Mucosa of stomach (tissue), 1 donor: ENCODE data around the gene CDC42SE2.
"Not testable (repeated sequence)": the region's sequence is repeated elsewhere in the genome, so short reads cannot be mapped to it uniquely, and the experiment has no call there.

Experiments used
- H3K27me3 ChIP-seq: one replicate; pipeline ENCODE4 v1.7.0; 2013; ENCODE audit warnings: mild to moderate bottlenecking, low read length; ENCODE audit not compliant: control insufficient read depth, insufficient read depth
- H3K36me3 ChIP-seq: one replicate; pipeline ENCODE4 v1.7.0; 2013; ENCODE audit warnings: low read length; ENCODE audit not compliant: control insufficient read depth, insufficient read depth
- H3K4me1 ChIP-seq: one replicate; pipeline ENCODE4 v1.7.0; 2013; ENCODE audit warnings: mild to moderate bottlenecking, low read length; ENCODE audit not compliant: control insufficient read depth, insufficient read depth
- H3K4me3 ChIP-seq: one replicate; pipeline ENCODE4 v1.7.0; 2013; ENCODE audit warnings: low read length
- H3K9ac ChIP-seq: one replicate; pipeline ENCODE4 v1.7.0; 2013; ENCODE audit warnings: mild to moderate bottlenecking, low read length, moderate library complexity
- H3K9me3 ChIP-seq: one replicate; pipeline ENCODE4 v1.7.0; 2013; ENCODE audit warnings: mild to moderate bottlenecking, low read length, moderate library complexity; ENCODE audit not compliant: control insufficient read depth
- donor health status: Pancreatic carcinoma.

Gene CDC42SE2

GRCh38 chr5:131366428-131366827, 102.6 kb downstream of the CDC42SE2 start:
- no peaks in the 10 kb centered on the region for H3K4me1 ChIP-seq
- no peaks in the 10 kb centered on the region for H3K9me3 ChIP-seq
- H3K27me3 ChIP-seq, result no peaks in the 10 kb centered on the region
- H3K36me3 ChIP-seq, result no peaks in the 10 kb centered on the region
- H3K9ac ChIP-seq, result no peak overlapping the region
- H3K4me3 ChIP-seq, result no peak overlapping the region

- Histone ChIP-seq H3K36me3 (no peaks in the 10 kb centered on the region), H3K9ac (no peak overlapping the region), H3K4me3 (no peak overlapping the region), H3K9me3 (no peaks in the 10 kb centered on the region), H3K27me3 (no peaks in the 10 kb centered on the region), H3K4me1 (no peaks in the 10 kb centered on the region)
Observed at GRCh38 chr5:131367219-131367860, 103.5 kb downstream of the CDC42SE2 start.

GRCh38 chr5:131368866-131369265, 105.0 kb downstream of the CDC42SE2 start:
- H3K9me3 ChIP-seq, result no peaks in the 10 kb centered on the region
- H3K9ac ChIP-seq, result no peak overlapping the region
- no peaks in the 10 kb centered on the region for H3K36me3 ChIP-seq
- H3K27me3 ChIP-seq, result no peaks in the 10 kb centered on the region
- no peaks in the 10 kb centered on the region for H3K4me1 ChIP-seq
- no peak overlapping the region for H3K4me3 ChIP-seq

- no peaks in the 10 kb centered on the region for H3K4me1 ChIP-seq
- no peak overlapping the region for H3K9ac ChIP-seq
- H3K27me3 ChIP-seq, result no peaks in the 10 kb centered on the region
- no peak overlapping the region for H3K4me3 ChIP-seq
- H3K9me3 ChIP-seq, result no peaks in the 10 kb centered on the region
- H3K36me3 ChIP-seq, result no peaks in the 10 kb centered on the region
Observed at GRCh38 chr5:131369558-131369957, 105.7 kb downstream of the CDC42SE2 start.

- H3K9ac ChIP-seq, result no peak overlapping the region
- H3K9me3 ChIP-seq, result no peaks in the 10 kb centered on the region
Observed at GRCh38 chr5:131371835-131372234, 108.0 kb downstream of the CDC42SE2 start.

GRCh38 chr5:131373265-131373664, 109.4 kb downstream of the CDC42SE2 start:
- Histone ChIP-seq H3K4me1 (peaks cover 8% of the 10 kb centered on the region), H3K4me3 (no peak overlapping the region), H3K36me3 (no peaks in the 10 kb centered on the region), H3K9ac (no peak overlapping the region), H3K9me3 (no peaks in the 10 kb centered on the region), H3K27me3 (no peaks in the 10 kb centered on the region)

More at GRCh38 chr5:131371835-131372234, 108.0 kb downstream of the CDC42SE2 start:
- Histone ChIP-seq H3K4me3 (no peak overlapping the region), H3K27me3 (no peaks in the 10 kb centered on the region), H3K4me1 (peaks cover 4% of the 10 kb centered on the region), H3K36me3 (no peaks in the 10 kb centered on the region)

- Histone ChIP-seq H3K36me3 (no peaks in the 10 kb centered on the region), H3K9ac (no peak overlapping the region), H3K4me3 (no peak overlapping the region), H3K9me3 (no peaks in the 10 kb centered on the region), H3K4me1 (peaks cover 17% of the 10 kb centered on the region), H3K27me3 (no peaks in the 10 kb centered on the region)
Observed at GRCh38 chr5:131375351-131375750, 111.5 kb downstream of the CDC42SE2 start.

- H3K27me3 ChIP-seq, result no peaks in the 10 kb centered on the region
- H3K4me1 ChIP-seq, result peaks cover 28% of the 10 kb centered on the region
Observed at GRCh38 chr5:131377346-131377745, 113.5 kb downstream of the CDC42SE2 start.

GRCh38 chr5:131377785-131378325, 114.0 kb downstream of the CDC42SE2 start:
- Histone ChIP-seq H3K9me3 (no peaks in the 10 kb centered on the region), H3K36me3 (no peaks in the 10 kb centered on the region), H3K4me1 (peaks cover 28% of the 10 kb centered on the region), H3K9ac (no peak overlapping the region), H3K4me3 (no peak overlapping the region), H3K27me3 (no peaks in the 10 kb centered on the region)

More at GRCh38 chr5:131377346-131377745, 113.5 kb downstream of the CDC42SE2 start:
- Histone ChIP-seq H3K9me3 (no peaks in the 10 kb centered on the region), H3K36me3 (no peaks in the 10 kb centered on the region), H3K4me3 (no peak overlapping the region), H3K9ac (no peak overlapping the region)

GRCh38 chr5:131378721-131379541, 115.1 kb downstream of the CDC42SE2 start:
- Histone ChIP-seq H3K36me3 (no peaks in the 10 kb centered on the region), H3K4me1 (peaks cover 28% of the 10 kb centered on the region), H3K4me3 (no peak overlapping the region), H3K9me3 (no peaks in the 10 kb centered on the region), H3K9ac (no peak overlapping the region), H3K27me3 (no peaks in the 10 kb centered on the region)

- no peaks in the 10 kb centered on the region for H3K9me3 ChIP-seq
- no peaks in the 10 kb centered on the region for H3K36me3 ChIP-seq
- no peaks in the 10 kb centered on the region for H3K27me3 ChIP-seq
- H3K9ac ChIP-seq, result no peak overlapping the region
- H3K4me1 ChIP-seq, result peaks cover 28% of the 10 kb centered on the region
- H3K4me3 ChIP-seq, result no peak overlapping the region
Observed at GRCh38 chr5:131379723-131380122, 115.9 kb downstream of the CDC42SE2 start.

GRCh38 chr5:131380238-131380637, 116.4 kb downstream of the CDC42SE2 start:
- peaks cover 27% of the 10 kb centered on the region for H3K4me1 ChIP-seq
- not testable (repeated sequence) for H3K9me3 ChIP-seq

More at GRCh38 chr5:131380238-131380637, 116.4 kb downstream of the CDC42SE2 start:
- H3K27me3 ChIP-seq, H3K9ac ChIP-seq, H3K36me3 ChIP-seq, H3K4me3 ChIP-seq: not testable (repeated sequence)
